HG03039 (cell line): Measurements from ENCODE around the gene KIAA0825.
"Not testable (repeated sequence)": the region's sequence is repeated elsewhere in the genome, so short reads cannot be mapped to it uniquely, and the experiment has no call there.

Experiments
- ATAC-seq: cut with Tn5 transposase; IDR thresholded peaks from one replicate; pipeline ENCODE4 v1.9.1; 2021; ENCODE audit warnings: mild to moderate bottlenecking, moderate library complexity; ENCODE audit not compliant: unreplicated experiment

The KIAA0825 gene

DNA sequence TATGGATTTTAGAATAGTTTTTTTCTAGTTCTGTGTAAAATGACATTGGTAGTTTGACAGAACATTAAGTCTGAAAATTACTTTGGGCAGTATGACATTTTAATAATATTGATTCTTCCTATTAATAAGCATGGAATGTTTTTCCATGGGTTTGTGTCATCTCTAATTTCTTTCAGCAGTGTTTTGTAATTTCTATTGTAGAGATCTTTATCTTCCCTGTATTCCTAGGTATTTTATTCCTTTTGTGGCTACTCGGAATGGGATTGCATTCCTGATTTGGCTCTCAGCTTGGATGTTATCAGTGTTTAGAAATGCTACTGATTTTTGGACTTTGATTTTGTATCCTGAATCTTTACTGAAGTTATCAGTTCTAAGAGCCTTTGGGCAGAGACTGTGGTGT lies 420.4 kb downstream of the KIAA0825 start:
- no peak for ATAC-seq

DNA sequence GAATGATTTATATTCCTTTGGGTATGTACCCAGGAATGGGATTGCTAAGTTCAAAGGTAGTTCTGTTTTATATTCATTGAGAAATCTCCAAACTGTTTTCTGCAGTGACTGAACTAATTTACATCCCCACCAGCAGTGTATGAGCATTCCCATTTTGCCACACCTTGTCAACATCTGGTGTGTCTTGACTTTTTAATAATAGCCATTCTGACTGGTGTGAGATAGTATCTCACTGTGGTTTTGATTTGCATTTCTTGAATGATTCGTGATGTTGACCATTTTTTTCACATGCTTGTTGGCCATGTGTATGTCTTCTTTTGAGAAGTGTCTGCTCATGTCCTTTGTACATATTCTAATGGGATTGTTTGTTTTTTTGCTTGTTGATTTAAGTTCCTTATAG lies 421.5 kb downstream of the KIAA0825 start:
- ATAC-seq: no peak

DNA sequence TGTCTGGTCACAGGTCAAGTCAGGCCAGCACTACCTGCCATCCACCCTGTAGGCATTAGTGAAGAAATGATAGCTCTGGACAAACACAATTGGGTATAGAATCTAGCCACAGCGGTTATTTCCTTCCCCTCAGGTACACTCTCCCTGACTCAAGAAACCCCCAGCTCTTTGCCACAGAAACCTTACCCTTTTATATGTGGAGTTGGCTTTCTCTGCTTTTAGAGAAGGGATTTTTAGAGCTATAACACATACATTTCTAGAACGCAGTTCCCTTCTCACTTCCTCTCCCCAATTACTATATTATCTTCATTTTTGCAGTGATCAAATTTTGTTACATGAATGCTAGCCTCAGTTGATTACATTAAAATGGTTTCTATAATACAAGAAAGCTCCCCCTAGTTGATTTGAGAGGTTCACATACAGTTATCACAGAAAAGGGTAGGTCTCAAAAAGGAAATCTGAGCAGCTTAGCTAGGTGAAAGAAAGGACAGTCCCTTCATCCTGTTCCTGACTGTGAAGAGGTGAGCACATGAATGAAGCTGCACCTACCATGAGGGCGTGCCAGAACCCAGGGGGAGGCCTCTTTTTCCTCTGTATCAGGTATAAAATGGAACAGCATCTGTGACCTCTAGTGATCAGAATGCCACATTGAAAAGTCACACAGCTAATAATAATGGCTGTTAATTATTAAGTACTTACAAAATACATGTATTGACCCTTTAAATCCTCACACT lies 425.6 kb downstream of the KIAA0825 start:
- no peak for ATAC-seq

DNA sequence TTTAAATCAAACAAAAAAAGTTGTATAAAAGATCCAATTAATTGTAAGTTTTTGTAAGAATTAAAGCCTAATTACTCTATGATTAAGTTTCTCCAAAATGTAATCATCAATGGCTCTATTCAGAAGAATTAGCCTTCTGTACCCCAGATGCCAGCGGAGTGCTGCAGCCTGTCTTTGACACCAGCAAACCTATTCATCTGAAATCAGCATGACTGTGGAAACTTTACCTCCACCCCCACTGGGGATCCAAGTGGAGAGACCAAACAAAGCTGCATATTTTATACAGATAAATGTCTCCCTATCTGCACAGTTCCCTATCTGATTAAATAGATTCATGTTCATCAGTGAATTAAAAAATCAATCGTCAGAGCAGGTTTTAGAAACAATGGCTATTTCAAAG lies 426.8 kb downstream of the KIAA0825 start:
- no peak for ATAC-seq

DNA sequence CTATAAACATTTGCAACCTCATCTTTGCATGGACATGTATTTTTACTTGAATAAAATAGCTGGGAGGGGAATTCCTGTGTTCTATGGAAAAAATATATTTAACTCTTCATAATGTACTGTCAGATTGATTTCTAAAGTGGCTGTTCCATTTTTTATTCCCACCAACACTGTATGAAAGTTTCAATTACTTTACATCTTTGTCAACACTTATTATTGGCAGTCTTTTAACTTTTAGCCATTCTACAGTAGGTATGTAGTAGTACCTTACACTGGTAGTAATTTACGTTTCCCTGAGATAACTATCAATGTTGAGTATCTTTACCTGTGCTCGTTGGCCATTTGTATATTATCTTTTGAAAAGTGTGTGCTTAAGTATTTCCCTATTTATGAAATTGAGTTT lies 429.7 kb downstream of the KIAA0825 start:
- no peak for ATAC-seq

DNA sequence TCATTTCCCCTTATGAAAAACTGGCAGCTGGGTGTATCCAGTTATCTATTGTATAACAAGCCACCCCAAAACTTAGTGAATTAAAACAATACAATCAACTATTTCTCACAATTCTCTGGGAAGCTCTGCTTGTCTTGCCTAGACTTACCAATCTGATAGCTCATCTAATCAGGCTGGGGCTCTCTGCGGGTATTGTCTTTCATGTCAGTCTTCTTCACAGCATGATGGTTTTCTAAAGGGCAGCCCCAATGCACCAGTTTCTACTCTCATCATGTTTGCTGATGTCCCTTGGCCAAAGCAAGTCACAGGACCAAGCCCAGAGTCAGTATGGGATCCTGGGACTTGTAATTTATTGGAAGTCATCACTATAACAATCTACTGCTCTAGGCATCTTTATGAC lies 433.5 kb downstream of the KIAA0825 start:
- ATAC-seq: no peak

DNA sequence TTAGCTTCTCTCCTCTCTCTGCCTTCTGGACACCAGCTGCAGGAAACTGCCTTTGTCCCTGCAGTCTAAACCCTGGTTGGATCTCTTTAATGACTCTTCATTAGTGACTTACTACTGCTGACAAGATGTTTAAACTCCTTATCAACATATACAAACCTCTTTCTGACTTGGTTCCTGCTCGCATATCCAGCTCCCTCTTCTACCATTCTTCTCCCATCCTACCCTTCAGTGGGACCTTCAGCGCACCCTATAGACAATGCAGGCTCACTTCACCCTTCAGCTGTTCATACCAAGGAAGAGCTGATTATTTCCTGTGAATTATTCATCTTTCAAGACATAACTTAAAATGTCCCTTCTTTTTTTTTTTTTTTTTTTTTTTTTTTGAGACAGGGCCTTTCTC lies 436.5 kb downstream of the KIAA0825 start:
- no peak for ATAC-seq

DNA sequence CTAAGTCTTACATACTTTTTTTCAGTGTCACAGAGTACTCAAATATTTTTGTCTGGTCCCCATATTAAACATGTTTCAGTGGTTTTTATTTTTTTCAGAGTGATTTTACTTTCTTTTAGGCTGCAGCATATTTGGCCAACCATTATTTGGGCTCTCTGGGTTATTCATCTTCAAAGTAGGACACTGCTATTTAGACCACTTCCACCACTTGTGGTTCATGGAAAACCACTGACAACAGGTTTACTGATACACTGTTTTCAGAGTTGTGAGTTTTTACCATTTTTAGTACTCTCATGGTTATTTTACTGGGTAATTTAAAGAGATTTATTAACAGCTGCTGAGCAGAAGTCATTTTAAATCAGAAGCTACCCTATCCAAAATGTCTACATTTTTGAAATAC lies 437.6 kb downstream of the KIAA0825 start:
- ATAC-seq: no peak

DNA sequence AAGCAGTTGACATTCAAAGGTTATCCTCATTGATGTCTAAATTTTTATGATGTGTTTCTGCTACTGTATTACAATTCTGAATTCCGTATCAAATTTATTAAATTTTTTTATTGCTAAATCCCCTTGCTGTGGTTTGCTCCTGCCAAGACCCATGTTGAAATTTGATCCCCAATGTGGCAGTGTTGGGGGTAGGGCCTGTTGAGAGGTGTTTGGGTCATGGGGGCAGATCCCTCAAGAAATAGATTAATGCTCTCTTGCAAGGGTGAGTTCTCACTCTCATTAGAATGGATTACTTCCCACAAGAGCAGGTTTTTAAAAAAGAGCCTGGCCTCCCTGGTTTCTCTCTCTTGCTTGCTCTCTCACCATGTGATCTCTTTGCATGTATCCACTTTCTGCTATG lies 442.5 kb downstream of the KIAA0825 start:
- no peak for ATAC-seq

DNA sequence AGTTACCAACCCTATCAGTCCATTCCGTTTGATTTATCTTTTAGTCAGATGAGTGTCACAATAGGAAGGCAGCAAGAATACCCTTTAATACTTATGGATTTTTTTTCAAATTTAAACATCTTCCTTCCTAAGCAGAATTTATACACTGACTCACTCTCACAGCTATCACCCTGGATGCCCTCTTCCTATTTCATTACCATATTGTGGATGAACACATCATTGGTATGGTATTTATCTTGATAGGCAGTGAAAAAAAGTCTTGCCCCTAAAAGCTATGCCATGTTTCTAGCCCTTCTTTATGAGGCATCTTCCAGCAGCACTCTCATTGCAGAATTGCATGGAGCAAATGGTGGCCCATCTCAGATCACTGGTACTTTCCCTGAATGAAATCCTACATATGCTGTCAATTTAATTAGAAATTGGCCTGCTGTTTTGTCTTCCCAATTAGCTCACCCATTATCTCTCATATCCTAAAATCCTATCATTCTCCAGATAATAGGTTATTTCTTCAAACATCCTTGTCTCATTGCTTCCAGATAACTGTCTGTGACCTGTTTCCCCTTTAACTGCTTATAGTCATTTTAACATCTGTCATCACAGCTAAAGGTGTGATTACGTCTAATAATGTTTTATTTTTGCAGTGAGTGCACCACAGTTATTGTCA lies 443.5 kb downstream of the KIAA0825 start:
- ATAC-seq: no peak

DNA sequence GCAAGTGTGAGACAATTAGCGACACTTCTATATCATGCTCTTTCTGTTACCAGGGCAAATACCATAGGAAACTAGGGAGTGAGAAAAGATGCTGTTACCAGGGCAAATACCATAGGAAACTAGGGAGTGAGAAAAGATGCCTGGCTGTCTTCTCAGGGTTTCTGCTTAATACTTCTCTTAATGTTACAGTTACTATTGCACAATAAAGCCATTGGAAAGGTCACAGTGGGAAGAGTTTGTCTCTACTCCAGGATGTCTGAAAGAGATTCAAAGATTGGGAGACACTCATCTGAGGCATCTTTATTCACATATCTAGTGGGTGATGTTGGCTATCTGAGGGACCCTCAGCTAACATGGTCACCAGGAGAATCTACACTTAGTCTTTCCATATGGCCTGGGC lies 445.3 kb downstream of the KIAA0825 start:
- no peak for ATAC-seq

DNA sequence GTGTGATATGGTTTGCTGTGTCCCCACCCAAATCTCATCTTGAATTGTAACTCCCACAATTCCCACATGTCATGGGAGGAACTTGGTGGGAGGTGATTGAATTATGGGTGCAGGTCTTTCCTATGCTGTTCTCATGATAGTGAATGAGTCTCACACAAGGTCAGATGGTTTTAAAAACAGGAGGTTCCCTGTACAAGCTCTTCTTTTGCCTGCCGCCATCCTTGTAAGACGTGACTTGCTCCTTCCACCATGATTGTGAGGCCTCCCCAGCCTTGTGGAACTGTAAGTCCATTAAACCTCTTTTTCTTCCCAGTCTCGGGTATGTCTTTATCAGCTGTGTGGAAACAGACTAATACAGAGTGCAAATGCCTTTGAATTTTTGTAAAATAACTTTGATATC lies 447.3 kb downstream of the KIAA0825 start:
- ATAC-seq: not testable (repeated sequence)

DNA sequence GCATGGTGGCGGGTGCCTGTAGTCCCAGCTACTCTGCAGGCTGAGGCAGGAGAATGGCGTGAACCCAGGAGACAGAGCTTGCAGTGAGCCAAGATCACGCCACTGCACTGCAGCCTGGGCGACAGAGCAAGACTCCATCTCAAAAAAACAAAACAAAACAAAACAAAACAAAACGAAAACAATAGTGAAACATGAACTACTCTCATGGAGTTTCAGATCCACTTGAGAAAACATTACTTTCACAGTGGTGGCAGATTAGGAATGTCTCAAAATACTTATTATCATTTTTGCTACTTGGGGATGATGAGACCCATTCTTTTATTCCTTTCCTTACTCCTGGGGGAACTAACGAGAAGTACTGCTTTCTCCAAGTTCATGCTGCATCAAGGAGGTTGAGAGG lies 448.2 kb downstream of the KIAA0825 start:
- peak; percentile 66 for ATAC-seq

DNA sequence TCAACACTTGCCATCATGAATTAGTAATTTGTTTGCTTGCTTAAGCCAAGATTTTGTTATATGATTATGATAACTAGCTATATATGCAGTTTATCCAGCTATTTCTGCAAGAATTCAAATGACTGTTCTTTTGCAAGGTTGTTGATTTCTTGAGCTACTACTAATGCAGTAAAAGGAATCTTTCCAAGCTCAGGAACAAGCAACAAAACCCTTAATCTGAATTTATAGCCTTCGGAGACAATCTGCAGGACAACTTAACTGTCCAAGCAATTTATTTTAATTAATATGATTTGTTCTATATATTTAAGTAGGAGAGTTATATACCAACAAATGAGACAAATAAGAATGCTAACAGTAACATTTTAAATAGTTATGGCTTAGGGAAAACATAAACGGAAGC lies 450.3 kb downstream of the KIAA0825 start:
- ATAC-seq: no peak

DNA sequence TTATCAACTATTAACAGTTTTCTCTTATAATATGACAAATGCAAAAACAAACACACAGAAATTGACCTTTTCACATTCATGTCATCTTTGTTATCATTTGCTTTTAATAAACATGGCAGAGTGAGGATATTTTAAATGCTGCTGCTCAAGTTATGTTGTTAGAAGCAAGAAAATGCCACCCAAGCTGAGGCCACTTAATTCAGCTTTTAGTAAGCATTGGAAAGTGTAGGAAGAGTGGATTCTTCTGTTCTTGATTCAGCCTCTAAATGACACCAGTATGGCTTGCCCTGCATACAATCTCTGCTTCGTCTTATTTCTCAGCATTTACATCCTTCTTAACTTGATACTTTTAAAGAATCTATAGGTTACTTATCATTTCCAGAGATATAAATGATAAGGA lies 456.6 kb downstream of the KIAA0825 start:
- no peak for ATAC-seq

DNA sequence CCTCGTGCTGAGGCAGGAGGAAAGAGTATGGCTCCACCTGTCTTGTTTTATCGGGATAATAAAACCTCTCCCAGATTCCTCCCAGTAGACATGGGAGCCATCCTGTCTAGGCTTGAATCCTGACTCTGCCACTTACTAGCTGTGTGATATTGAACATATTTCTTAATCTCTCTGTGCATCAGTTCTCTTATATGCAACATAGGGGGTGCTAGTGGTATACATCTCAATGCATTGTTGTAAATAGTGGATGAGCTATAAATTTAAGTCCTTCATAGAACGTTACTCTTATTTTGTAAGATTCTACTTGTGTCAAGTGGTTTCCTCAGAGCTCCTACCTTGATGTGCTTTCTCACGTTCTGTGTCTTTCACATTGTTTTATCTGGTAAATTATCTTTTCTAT lies 459.3 kb downstream of the KIAA0825 start:
- ATAC-seq: no peak

DNA sequence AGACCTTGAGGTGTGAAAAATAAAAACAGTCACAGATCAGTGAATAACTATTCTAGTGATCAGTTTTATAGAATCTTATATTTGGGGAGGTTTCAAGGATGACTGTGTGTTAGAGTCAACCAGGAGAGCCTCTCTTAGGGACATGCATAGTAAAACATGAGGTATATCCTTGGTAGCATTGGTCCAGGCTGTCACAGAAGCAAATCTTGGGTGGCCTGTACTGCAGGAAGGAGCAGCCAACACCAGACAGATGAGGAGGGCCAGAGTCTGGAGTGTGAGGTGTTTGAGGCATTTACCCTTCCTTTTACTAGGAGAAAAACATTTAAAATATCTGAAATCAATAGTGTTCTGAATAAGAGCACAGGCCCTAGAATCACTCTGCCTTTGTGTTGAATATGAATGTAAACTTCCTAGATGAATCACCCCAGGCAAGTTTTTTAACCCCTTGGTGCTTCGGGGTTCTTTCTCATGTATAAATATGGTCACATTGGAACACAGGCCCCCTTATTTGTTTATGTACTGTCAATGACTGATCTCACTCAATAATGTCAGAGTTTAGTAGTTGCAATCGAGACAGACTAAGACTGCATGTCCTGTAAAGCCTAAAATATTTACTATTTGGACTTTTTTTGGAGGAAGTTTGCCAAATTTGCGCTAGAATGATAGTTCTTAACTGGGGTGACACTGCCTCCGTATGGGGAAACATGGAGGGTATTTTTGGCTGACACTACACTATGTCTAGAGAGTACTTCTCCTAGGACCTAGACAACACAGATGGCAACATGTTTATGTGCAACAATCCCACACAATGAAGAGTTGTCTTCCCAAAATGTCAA lies 460.5 kb downstream of the KIAA0825 start:
- ATAC-seq: no peak

DNA sequence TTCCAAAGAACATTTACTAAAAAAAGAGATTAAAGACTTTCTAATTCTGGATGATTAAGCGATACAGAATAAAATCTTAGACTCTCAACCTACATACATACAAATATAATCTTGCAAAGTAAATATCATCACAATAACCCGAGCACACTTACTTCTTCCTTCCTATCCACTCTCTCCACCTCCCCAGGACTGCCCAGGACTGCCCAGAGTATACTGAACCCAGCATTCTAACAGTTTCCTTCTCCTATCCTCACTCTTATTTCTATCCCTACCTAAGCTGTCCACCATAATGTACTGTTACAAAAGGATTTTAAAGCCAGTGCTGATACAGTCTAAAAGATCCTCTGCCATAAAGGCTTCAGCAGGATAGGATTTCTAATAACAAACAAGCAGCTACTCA lies 463.7 kb downstream of the KIAA0825 start:
- no peak for ATAC-seq

DNA sequence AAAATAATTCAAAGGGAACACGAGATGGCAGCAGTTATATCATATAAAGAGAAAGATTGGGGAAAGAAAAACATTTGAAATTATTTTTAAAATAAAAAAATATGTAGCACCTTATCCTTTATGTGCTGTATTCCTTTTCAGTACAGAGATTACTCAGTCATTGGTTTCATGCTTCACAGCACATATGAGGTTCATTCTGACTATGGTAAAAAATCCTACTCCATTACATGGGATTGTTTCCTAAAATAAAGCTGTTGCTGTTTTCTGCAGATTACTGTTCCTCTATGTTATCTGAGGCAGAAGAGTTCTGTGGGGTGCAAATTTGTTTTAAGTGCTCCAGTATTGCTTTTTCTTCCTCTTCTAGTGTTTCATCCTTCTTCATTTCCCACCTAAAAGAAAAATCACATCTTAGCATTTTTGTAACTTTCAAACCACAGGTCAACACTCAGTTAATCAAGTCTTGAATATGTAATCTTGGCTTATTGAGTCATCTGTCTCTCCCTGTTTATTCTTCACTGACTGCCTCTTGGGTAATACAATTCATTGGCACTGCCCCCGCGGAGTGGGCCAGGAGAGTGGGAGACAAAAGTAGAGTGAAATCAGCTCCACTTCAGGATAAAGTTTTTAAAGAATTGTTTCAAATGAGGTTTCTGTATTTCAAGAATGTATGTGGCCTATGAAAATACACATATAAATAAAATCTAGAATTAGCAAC lies 464.5 kb downstream of the KIAA0825 start:
- no peak for ATAC-seq

DNA sequence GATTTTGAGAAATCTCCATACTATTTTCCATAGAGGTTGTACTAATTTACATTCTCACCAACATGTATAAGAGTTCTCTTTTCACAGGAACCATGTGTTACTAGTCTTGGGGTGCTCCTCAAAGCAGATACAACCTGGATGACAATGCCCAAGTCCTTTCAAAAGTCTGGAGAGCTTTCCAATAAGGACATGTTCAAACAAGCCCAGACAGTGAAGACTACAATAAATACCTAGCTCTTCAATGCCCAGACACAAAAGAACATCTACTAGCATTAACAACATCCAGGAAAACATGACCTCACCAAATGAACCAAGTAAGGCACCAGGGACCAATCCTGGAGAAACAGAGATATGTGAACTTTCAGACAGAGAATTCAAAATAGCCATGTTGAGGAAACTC lies 474.8 kb downstream of the KIAA0825 start:
- ATAC-seq: not testable (repeated sequence)

DNA sequence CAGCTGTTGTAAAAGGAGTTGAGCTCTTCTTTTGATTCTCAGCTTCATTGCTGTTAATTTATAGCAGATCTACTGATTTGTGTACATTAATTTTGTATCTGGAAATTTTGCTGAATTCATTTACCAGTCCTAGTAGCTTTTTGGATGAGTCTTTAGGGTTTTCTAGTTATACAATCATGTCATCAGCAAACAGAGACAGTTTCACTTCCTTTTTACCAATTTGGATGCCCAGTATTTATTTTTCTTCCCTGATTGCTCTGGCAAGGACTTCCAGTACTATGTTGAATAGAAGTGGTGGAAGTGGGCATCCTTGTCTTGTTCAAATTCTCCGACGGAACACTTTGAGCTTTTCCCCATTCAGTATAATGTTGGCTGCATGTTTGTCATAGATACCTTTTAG lies 478.1 kb downstream of the KIAA0825 start:
- ATAC-seq: no peak
